ENCODE data around the gene SLC25A17. TPM values are rescaled to one million over a fixed set of nuclear protein-coding genes. Genes with fewer than 3 reads are reported as not detected.

Gene SLC25A17
- total and polyA plus RNA-seq, 2 experiments from 2014 or later: 12.7 to 18.1 TPM

DNA sequence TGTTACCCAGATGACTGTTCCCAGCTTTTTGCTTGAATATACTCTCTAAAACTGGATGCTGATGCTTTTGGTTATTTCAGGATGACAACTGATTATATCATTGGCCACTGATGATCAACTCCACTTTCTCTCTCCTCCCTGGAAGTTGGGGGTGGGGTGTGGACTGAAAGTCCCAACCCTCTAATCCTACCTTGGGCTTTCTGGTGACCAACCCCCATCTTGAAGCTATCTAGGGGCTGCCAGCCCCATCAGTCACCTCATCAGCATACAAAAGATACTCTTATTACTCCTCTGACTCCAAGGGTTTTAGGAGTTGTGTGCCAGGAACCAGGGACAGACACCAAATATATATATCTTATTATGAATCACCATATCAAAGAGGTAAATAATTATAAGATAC is 69.3 kb downstream of the SLC25A17 start:
- Histone ChIP-seq H3K36me3 (no peaks in the 10 kb centered on the region), H3K4me3 (no peak overlapping the region), H3K27ac (no peak overlapping the region), H3K9me3 (ENCODE audit: low read depth) (no peaks in the 10 kb centered on the region), H3K27me3 (no peaks in the 10 kb centered on the region), H3K4me1 (ENCODE audit: low read depth) (peaks cover 12% of the 10 kb centered on the region)
- no peak for DNase-seq (ENCODE audit: low read depth in 1 of 2, low spot score in 1 of 2)
- TF ChIP-seq, protein P1, sequence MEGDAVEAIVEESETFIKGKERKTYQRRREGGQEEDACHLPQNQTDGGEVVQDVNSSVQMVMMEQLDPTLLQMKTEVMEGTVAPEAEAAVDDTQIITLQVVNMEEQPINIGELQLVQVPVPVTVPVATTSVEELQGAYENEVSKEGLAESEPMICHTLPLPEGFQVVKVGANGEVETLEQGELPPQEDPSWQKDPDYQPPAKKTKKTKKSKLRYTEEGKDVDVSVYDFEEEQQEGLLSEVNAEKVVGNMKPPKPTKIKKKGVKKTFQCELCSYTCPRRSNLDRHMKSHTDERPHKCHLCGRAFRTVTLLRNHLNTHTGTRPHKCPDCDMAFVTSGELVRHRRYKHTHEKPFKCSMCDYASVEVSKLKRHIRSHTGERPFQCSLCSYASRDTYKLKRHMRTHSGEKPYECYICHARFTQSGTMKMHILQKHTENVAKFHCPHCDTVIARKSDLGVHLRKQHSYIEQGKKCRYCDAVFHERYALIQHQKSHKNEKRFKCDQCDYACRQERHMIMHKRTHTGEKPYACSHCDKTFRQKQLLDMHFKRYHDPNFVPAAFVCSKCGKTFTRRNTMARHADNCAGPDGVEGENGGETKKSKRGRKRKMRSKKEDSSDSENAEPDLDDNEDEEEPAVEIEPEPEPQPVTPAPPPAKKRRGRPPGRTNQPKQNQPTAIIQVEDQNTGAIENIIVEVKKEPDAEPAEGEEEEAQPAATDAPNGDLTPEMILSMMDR (IDR thresholded peaks at IDR 0.05; ENCODE audit: low read depth, low read length): no peak

DNA sequence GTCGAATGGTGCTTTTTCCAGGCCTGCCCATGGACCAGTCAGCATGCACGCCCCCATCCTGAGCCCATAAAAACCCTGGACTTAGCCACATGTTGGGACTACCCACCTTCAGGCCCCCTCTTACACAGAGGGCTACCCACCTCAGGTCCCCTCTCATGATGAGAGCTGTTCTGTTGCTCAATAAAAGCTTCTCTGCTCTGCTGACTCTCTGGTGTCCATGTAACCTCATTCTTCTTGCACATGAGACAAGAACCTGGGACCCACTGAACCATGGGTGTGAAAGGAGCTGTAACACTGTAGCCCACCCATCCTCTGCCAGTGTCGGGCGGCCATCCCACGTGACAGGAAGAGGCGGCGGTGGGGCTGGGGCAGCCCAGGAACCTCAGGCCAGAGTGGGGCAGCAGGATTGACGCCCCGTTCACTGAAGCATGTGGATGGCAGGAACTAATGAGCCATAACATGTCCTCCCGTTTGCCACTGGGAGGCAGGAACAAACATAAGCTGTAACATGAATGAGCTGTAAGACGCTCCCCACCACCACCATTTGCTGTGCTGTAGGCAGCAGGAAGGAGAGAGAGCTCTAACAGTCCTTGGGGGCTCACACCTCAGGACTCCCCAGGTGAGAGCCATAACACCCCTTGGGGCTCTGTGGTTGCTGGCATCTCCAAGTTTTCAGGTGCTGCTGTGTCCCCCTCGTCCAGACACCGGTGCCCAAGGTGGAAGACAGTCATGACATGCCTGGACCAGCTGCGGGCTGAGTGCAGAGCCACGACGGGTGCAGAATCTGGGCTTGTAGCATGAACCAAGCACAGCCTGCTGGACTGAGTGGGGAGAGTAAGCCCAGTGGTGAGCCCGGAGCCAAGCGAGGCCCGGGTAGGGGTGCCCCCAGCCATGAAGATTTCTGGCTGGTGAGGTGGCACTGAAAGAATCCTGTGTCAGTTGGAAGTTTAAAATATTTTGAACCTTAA is 70.5 kb downstream of the SLC25A17 start:
- H3K4me3 ChIP-seq: no peak overlapping the region
- H3K27ac ChIP-seq: no peak overlapping the region
- peaks cover 12% of the 10 kb centered on the region for H3K4me1 ChIP-seq (ENCODE audit: low read depth)
- no peaks in the 10 kb centered on the region for H3K36me3 ChIP-seq
- H3K9me3 ChIP-seq (ENCODE audit: low read depth): no peaks in the 10 kb centered on the region
- TF ChIP-seq, protein P1 (IDR thresholded peaks at IDR 0.05; ENCODE audit: low read depth, low read length): no peak
- no peaks in the 10 kb centered on the region for H3K27me3 ChIP-seq
- no peak for DNase-seq (ENCODE audit: low read depth in 1 of 2, low spot score in 1 of 2)

DNA sequence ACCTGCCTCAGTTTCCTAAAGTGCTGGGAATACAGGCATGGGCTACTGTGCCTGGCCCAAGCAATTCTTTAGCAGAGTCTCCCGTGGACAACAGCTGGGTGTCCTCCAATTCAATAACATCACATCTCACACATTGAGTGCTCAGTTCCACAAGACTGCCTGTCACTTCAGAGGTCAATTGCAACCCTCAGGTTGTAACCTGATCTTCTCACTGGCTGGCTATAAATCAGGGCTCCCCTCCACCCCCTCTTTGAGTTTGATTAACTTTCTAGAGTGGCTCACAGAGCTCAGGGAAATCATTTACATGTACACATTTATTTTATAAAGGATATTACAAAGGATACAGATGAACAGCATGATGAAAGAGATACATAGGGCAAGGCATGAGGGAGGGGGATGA is 71.8 kb downstream of the SLC25A17 start:
- Histone ChIP-seq H3K4me3 (no peak overlapping the region), H3K27me3 (no peaks in the 10 kb centered on the region), H3K27ac (no peak overlapping the region), H3K9me3 (ENCODE audit: low read depth) (no peaks in the 10 kb centered on the region), H3K36me3 (no peaks in the 10 kb centered on the region), H3K4me1 (ENCODE audit: low read depth) (peaks cover 12% of the 10 kb centered on the region)
- DNase-seq (ENCODE audit: low read depth in 1 of 2, low spot score in 1 of 2): no peak
- TF ChIP-seq, protein P1 (IDR thresholded peaks at IDR 0.05; ENCODE audit: low read depth, low read length): no peak

DNA sequence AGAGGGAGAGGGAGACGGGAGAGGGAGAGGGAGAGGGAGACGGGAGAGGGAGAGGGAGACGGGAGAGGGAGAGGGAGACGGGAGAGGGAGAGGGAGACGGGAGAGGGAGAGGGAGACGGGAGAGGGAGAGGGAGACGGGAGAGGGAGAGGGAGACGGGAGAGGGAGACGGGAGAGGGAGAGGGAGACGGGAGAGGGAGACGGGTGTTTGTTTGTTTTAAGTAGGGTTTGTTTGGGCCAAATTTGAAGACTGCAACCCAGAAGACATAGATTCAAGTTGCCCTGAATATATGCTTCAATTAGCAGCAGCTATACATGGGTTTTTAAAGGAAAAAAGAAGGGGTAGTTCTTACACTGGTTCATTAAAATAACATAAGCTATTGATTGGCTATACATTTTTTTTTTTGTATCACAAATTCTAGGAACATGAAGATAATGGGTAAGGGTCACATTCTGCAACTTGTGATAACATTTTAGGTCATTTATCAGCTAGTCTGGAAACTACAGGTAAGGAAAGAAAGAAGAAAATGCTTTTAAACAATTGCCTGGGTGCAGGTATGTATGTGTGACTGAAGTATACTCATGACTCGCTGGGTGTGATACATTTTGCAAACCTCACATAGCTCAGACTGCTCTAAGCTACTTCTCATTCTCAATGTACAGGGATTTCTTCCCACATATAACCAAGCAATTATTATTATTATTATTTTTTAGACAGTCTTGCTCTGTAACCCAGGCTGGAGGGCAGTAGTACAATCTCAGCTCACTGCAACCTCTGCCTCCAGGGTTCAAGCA is 72.5 kb downstream of the SLC25A17 start:
- H3K27me3 ChIP-seq: no peaks in the 10 kb centered on the region
- H3K4me3 ChIP-seq: no peak overlapping the region
- H3K9me3 ChIP-seq (ENCODE audit: low read depth): no peaks in the 10 kb centered on the region
- peaks cover 8% of the 10 kb centered on the region for H3K4me1 ChIP-seq (ENCODE audit: low read depth)
- no peaks in the 10 kb centered on the region for H3K36me3 ChIP-seq
- TF ChIP-seq, protein P1 (IDR thresholded peaks at IDR 0.05; ENCODE audit: low read depth, low read length): no peak
- no peak overlapping the region for H3K27ac ChIP-seq
- DNase-seq (ENCODE audit: low read depth in 1 of 2, low spot score in 1 of 2): no peak

DNA sequence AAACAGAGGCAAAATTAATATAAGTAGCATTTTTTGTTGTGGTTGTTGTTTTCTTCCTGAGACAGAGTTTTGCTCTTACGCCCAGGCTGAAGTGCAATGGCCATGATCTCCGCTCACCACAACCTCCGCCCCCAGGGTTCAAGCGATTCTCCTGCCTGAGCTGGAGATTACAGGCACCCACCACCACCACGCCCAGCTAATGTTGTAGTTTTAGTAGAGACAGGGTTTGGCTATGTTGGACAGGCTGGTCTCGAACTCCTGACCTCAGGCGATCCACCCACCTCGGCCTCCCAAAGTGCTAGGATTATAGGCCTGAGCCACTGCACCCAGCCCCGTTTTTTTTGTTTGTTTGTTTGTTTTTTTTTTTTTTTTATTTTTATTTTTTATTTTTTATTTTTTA is 75.4 kb downstream of the SLC25A17 start:
- no peak for DNase-seq (ENCODE audit: low read depth in 1 of 2, low spot score in 1 of 2)
- TF ChIP-seq, protein P1 (IDR thresholded peaks at IDR 0.05; ENCODE audit: low read depth, low read length): no peak
- Histone ChIP-seq H3K9me3 (ENCODE audit: low read depth) (no peaks in the 10 kb centered on the region), H3K27me3 (no peaks in the 10 kb centered on the region), H3K4me3 (no peak overlapping the region), H3K4me1 (ENCODE audit: low read depth) (no peaks in the 10 kb centered on the region), H3K36me3 (no peaks in the 10 kb centered on the region), H3K27ac (no peak overlapping the region)

All from cardiac muscle cell (in vitro differentiated cells and primary cell).